IMR-90 (cell line): Measurements from ENCODE around the gene DMD. TPM values are rescaled to one million over a fixed set of nuclear protein-coding genes. Genes with fewer than 3 reads are reported as not detected.
A peak's percentile ranks its signal among the peaks of the same experiment; 100 is the strongest.
"Not testable (repeated sequence)": the region's sequence is repeated elsewhere in the genome, so short reads cannot be mapped to it uniquely, and the experiment has no call there.

Experiments used
- ATAC-seq: fragments of 200-7000 bp; cut with Tn5 transposase; 2 replicates; pipeline ENCODE4 v1.9.1; 2020; ENCODE audit warnings: low read depth, mild to moderate bottlenecking, moderate library complexity
- BruUV-seq: library from RNA; stranded (reverse); fragments of 400-500 nt; replicated peaks from 2 replicates; lab custom pipeline; 2021; lab: Mats Ljungman, UMichigan
- CTCF ChIA-PET: fragments of 300-600 bp; formaldehyde crosslinking; extraction: SDS; loops from one replicate; lab custom pipeline; 2021; ENCODE audit warnings: antibody characterized with exemption; lab: Yijun Ruan, JAX
- POLR2A ChIA-PET: fragments of 300-600 bp; sonication (Branson Sonifier 250); formaldehyde crosslinking; loops from one replicate; lab custom pipeline; 2022; ENCODE audit warnings: antibody characterized with exemption; ENCODE audit not compliant: unreplicated experiment; lab: Charles Lee
- DNase-seq: peaks from one replicate; pipeline ENCODE4 v3.0.0; 2013
- H2AFZ ChIP-seq: replicated peaks from 2 replicates; pipeline ENCODE3; 2013; ENCODE audit warnings: low read length, mild to moderate bottlenecking; ENCODE audit not compliant: poor library complexity
- H2AK5ac ChIP-seq: 2 replicates; pipeline ENCODE4 v1.6.1; 2013; ENCODE audit warnings: low read depth, low read length, inconsistent platforms
- H2AK9ac ChIP-seq: replicated peaks from 2 replicates; pipeline ENCODE3; 2013; ENCODE audit warnings: mild to moderate bottlenecking, low read depth, low read length, moderate library complexity; ENCODE audit not compliant: poor library complexity
- H2BK120ac ChIP-seq: 2 replicates; pipeline ENCODE4 v1.6.1; 2013; ENCODE audit warnings: low read depth, low read length, inconsistent platforms
- H2BK15ac ChIP-seq: 3 replicates; pipeline ENCODE4 v1.6.1; 2013; ENCODE audit warnings: low read depth, low read length, inconsistent platforms
- H2BK20ac ChIP-seq: 2 replicates; pipeline ENCODE4 v1.6.1; 2013; ENCODE audit warnings: low read depth, mild to moderate bottlenecking, inconsistent platforms, low read length, moderate library complexity
- H2BK5ac ChIP-seq: 2 replicates; pipeline ENCODE4 v1.6.1; 2013; ENCODE audit warnings: mild to moderate bottlenecking, low read depth, low read length, inconsistent platforms; ENCODE audit not compliant: poor library complexity, severe bottlenecking
- H3K14ac ChIP-seq: replicated peaks from 2 replicates; pipeline ENCODE4 v1.6.1; 2013; ENCODE audit warnings: low read depth, low read length, inconsistent platforms
- H3K18ac ChIP-seq: 2 replicates; pipeline ENCODE4 v1.6.1; 2013; ENCODE audit warnings: low read depth, low read length, control low read depth
- H3K23ac ChIP-seq: 2 replicates; pipeline ENCODE4 v1.6.1; 2013; ENCODE audit warnings: low read depth, low read length, inconsistent platforms
- H3K27ac ChIP-seq: 2 replicates; pipeline ENCODE4 v1.5.1; 2013; ENCODE audit warnings: mild to moderate bottlenecking, control low read depth, low read length; ENCODE audit not compliant: insufficient read depth
- H3K27me3 ChIP-seq: 2 replicates; pipeline ENCODE4 v1.6.1; 2013; ENCODE audit warnings: low read length; ENCODE audit not compliant: control insufficient read depth, insufficient read depth
- H3K36me3 ChIP-seq: 2 replicates; pipeline ENCODE4 v1.6.1; 2013; ENCODE audit warnings: low read length, mixed read lengths; ENCODE audit not compliant: control insufficient read depth, insufficient read depth
- H3K4ac ChIP-seq: 2 replicates; pipeline ENCODE4 v1.6.1; 2013; ENCODE audit warnings: low read depth, low read length, inconsistent platforms
- H3K4me1 ChIP-seq: 2 replicates; pipeline ENCODE4 v1.6.1; 2013; ENCODE audit warnings: low read length, mixed read lengths; ENCODE audit not compliant: control insufficient read depth, insufficient read depth
- H3K4me2 ChIP-seq: 2 replicates; pipeline ENCODE4 v1.6.1; 2013; ENCODE audit warnings: low read depth, mild to moderate bottlenecking, control low read depth, low read length, moderate library complexity
- H3K4me3 ChIP-seq: 2 replicates; pipeline ENCODE4 v1.5.1; 2013; ENCODE audit warnings: low read depth, mild to moderate bottlenecking, control low read depth, low read length, moderate library complexity; ENCODE audit not compliant: insufficient read depth
- H3K56ac ChIP-seq: 2 replicates; pipeline ENCODE4 v1.6.1; 2013; ENCODE audit warnings: low read length, inconsistent platforms; ENCODE audit not compliant: insufficient read depth; ENCODE audit errors: extremely low read depth
- H3K79me1 ChIP-seq, 2 experiments: 2 replicates each; pipeline ENCODE4 v1.6.1; 2013; ENCODE audit warnings: low read length in 2 of 2, inconsistent platforms in 1 of 2, low read depth in 1 of 2
- H3K9ac ChIP-seq: 2 replicates; pipeline ENCODE4 v1.6.1; 2013; ENCODE audit warnings: low read depth, low read length, control low read depth
- H3K9me1 ChIP-seq: 2 replicates; pipeline ENCODE4 v1.6.1; 2013; ENCODE audit warnings: low read length, inconsistent platforms; ENCODE audit not compliant: insufficient read depth
- H3K9me3 ChIP-seq: 2 replicates; pipeline ENCODE4 v1.6.1; 2013; ENCODE audit warnings: low read length; ENCODE audit not compliant: control insufficient read depth, insufficient read depth
- H4K20me1 ChIP-seq: 2 replicates; pipeline ENCODE4 v1.6.1; 2013; ENCODE audit warnings: low read length, inconsistent platforms; ENCODE audit not compliant: insufficient read depth
- H4K5ac ChIP-seq: 2 replicates; pipeline ENCODE4 v1.6.1; 2013; ENCODE audit warnings: mild to moderate bottlenecking, low read depth, low read length, control low read depth
- H4K8ac ChIP-seq, 2 experiments: 2 replicates each; pipeline ENCODE4 v1.6.1; 2013; ENCODE audit warnings: low read depth in 2 of 2, low read length in 2 of 2, control low read depth in 1 of 2, inconsistent platforms in 1 of 2
- H4K91ac ChIP-seq: 2 replicates; pipeline ENCODE4 v1.6.1; 2013; ENCODE audit warnings: low read depth, low read length, inconsistent platforms; ENCODE audit not compliant: insufficient read depth
- CTCF ChIP-seq: conservative IDR thresholded peaks from 2 replicates; pipeline ENCODE4 v1.5.1; 2012; ENCODE audit warnings: mild to moderate bottlenecking, low read depth, low read length, improper control_type of control experiment
- MAZ ChIP-seq: IDR thresholded peaks from 2 replicates; pipeline ENCODE4 v1.6.1; 2012; ENCODE audit warnings: low read depth, mild to moderate bottlenecking, low read length, improper control_type of control experiment, moderate library complexity, borderline replicate concordance
- NFE2L2 ChIP-seq: fragments of 150-350 bp; IDR thresholded peaks from 2 replicates; pipeline ENCODE4 v1.6.1; 2016; ENCODE audit warnings: low read depth, mild to moderate bottlenecking, low read length
- RAD21 ChIP-seq: IDR thresholded peaks from 2 replicates; pipeline ENCODE4 v1.6.1; 2012; ENCODE audit warnings: low read length, improper control_type of control experiment
- SMC3 ChIP-seq: fragments of 150-350 bp; IDR thresholded peaks from 2 replicates; pipeline ENCODE4 v1.6.1; 2016; ENCODE audit warnings: low read depth, mild to moderate bottlenecking, antibody characterized with exemption, low read length, moderate library complexity
- WGBS, 2 experiments: methylation state at CpG; one replicate each; pipeline versions ENCODE4 v1.1.5 to v1.1.7; 2013; ENCODE audit warnings: missing lambda C conversion rate in 2 of 2; ENCODE audit not compliant: insufficient read length in 1 of 2; ENCODE audit errors: extremely low coverage in 2 of 2; 5-methylcytosine and 5-hydroxymethylcytosine counted together
- dilution Hi-C: fragments of 300-500 bp; cut with HindIII; formaldehyde crosslinking; loops from one replicate; pipeline ENCODE4 v1.14.3; 2018; ENCODE audit warnings: low sequenced_read_pairs; ENCODE audit not compliant: unreplicated experiment
- in situ Hi-C: fragments of 300-500 bp; cut with MboI; formaldehyde crosslinking; loops from 3 replicates; pipeline ENCODE4 v1.14.3; 2019; ENCODE audit warnings: low sequenced_read_pairs, inconsistent platforms, mixed read lengths
- intact Hi-C: fragments of 100-400 bp; cut with micrococcal nuclease; formaldehyde crosslinking; loops from 2 replicates; pipeline ENCODE4 v1.10.0; 2022
- polyA plus RNA-seq, 3 experiments: library from polyadenylated mRNA; depleted of rRNA; stranded (reverse); fragments of >200 nt; gene quantifications; 2 replicates each; pipeline ENCODE4 v1.2.3, GENCODE V29; 2012; ENCODE audit warnings: low replicate concordance in 1 of 3
- total RNA-seq: library from RNA; depleted of rRNA; stranded (reverse); fragments of >200 nt; gene quantifications from 2 replicates; pipeline ENCODE4 v1.2.3, GENCODE V29; 2012

The DMD gene
- total and polyA plus RNA-seq, 2 of the 4 experiments (the other 2 are of a cell fraction) = 6.6 to 11.8 TPM

- Histone ChIP-seq H3K79me1 (no peaks in the 10 kb centered on the region), H2BK20ac (no peak overlapping the region), H2BK120ac (no peak overlapping the region), H3K4me1 (no peaks in the 10 kb centered on the region), H3K9ac (no peak overlapping the region), H3K56ac (no peak overlapping the region), H4K5ac (no peak overlapping the region), H3K4ac (no peak overlapping the region), H2BK15ac (no peak overlapping the region), H3K23ac (no peak overlapping the region), H4K91ac (no peak overlapping the region), H3K9me3 (no peaks in the 10 kb centered on the region), H3K4me3 (no peak overlapping the region), H3K18ac (no peak overlapping the region), H4K8ac (no peak overlapping the region), H3K4me2 (peak overlapping the region; percentile 17), H3K27ac (no peak overlapping the region), H2AK9ac (no peak overlapping the region), H3K36me3 (no peaks in the 10 kb centered on the region), H4K20me1 (no peaks in the 10 kb centered on the region), H2AFZ (no peak overlapping the region), H3K9me1 (no peaks in the 10 kb centered on the region), H3K27me3 (no peaks in the 10 kb centered on the region), H2BK5ac (no peak overlapping the region), H2AK5ac (no peak overlapping the region), H3K14ac (no peak overlapping the region)
- DNase-seq (peak; percentile 52), ATAC-seq (peak; percentile 29; the same call in 1 of the 2 replicates)
- no CpG with 5 or more reads among the region's 3 CpGs for WGBS, 2 experiments
- in situ Hi-C loops = loop anchor here (10.0 kb wide), 1 partner anchor 804 kb away; no protein-coding TSS in a partner anchor
- dilution Hi-C loops = no loop called here
- CTCF ChIA-PET = interaction anchor here (0.6 to 1.4 kb wide), 3 partner anchors 16 to 806 kb away, joined by 3 read pairs; no protein-coding TSS in a partner anchor
- TF ChIP-seq CTCF = peak; percentile 73
- peak; percentile 64 for TF ChIP-seq RAD21
- TF ChIP-seq NFE2L2 = no peak
- TF ChIP-seq MAZ = no peak
- peak; percentile 43 for TF ChIP-seq SMC3
- intact Hi-C loops = loop anchor here (1.0 to 5.0 kb wide), 3 partner anchors 141 to 805 kb away; no protein-coding TSS in a partner anchor
- POLR2A ChIA-PET = no interaction called here
- no TSS peak for BruUV-seq
Measured at GRCh38 chrX:32530802-32531403, 680.4 kb downstream of the DMD start.

GRCh38 chrX:32528451-32528850 is 682.9 kb downstream of the DMD start:
- H2AK9ac ChIP-seq, H3K14ac ChIP-seq, H3K4me3 ChIP-seq, POLR2A ChIA-PET, H3K27ac ChIP-seq, DNase-seq, CTCF ChIA-PET, in situ Hi-C loops, H4K20me1 ChIP-seq, H3K4me1 ChIP-seq, intact Hi-C loops, H3K56ac ChIP-seq, H3K27me3 ChIP-seq, H3K9me3 ChIP-seq, dilution Hi-C loops, BruUV-seq, H3K4me2 ChIP-seq, H2BK15ac ChIP-seq, H3K9ac ChIP-seq, H3K4ac ChIP-seq, H4K5ac ChIP-seq, H3K9me1 ChIP-seq, H3K36me3 ChIP-seq, H3K18ac ChIP-seq, H2AFZ ChIP-seq, H3K23ac ChIP-seq, H2BK120ac ChIP-seq, H2BK20ac ChIP-seq, H2AK5ac ChIP-seq, H2BK5ac ChIP-seq, ATAC-seq, H3K79me1 ChIP-seq, H4K91ac ChIP-seq, H4K8ac ChIP-seq: not testable (repeated sequence)
